Neuronal stem cell (in vitro differentiated cells): ENCODE results near the gene TGFBR1.

Experiments used
- DNase-seq: peaks from one replicate; pipeline ENCODE4 v3.0.0-alpha.2; 2013; ENCODE audit warnings: low spot score
- H2AFZ ChIP-seq: one replicate; pipeline ENCODE4 v1.6.1; 2013; ENCODE audit warnings: mild to moderate bottlenecking, low read length, inconsistent platforms
- H2AK5ac ChIP-seq: 2 replicates; pipeline ENCODE4 v1.6.1; 2013; ENCODE audit warnings: low read depth, mild to moderate bottlenecking, inconsistent platforms, low read length, moderate library complexity, mixed read lengths
- H2BK120ac ChIP-seq: 2 replicates; pipeline ENCODE4 v1.6.1; 2013; ENCODE audit warnings: low read depth, mild to moderate bottlenecking, inconsistent platforms, low read length, moderate library complexity, mixed read lengths
- H2BK12ac ChIP-seq: one replicate; pipeline ENCODE4 v1.6.1; 2013; ENCODE audit warnings: low read length, inconsistent platforms
- H2BK15ac ChIP-seq: 2 replicates; pipeline ENCODE4 v1.6.1; 2013; ENCODE audit warnings: mild to moderate bottlenecking, low read length, inconsistent platforms, mixed read lengths
- H2BK5ac ChIP-seq: one replicate; pipeline ENCODE4 v1.6.1; 2013; ENCODE audit warnings: inconsistent platforms, mild to moderate bottlenecking, low read length, moderate library complexity
- H3K14ac ChIP-seq: one replicate; pipeline ENCODE4 v1.6.1; 2013; ENCODE audit warnings: low read length, inconsistent platforms
- H3K18ac ChIP-seq: 2 replicates; pipeline ENCODE4 v1.6.1; 2013; ENCODE audit warnings: low read length, inconsistent platforms
- H3K23ac ChIP-seq: 2 replicates; pipeline ENCODE4 v1.6.1; 2013; ENCODE audit warnings: low read depth, mild to moderate bottlenecking, mixed read lengths, low read length, inconsistent platforms; ENCODE audit not compliant: poor library complexity
- H3K27ac ChIP-seq: replicated peaks from 3 replicates; pipeline ENCODE4 v1.5.1; 2013; ENCODE audit warnings: low read length, inconsistent platforms
- H3K27me3 ChIP-seq, 3 experiments: 2 replicates each; pipeline ENCODE4 v1.6.1; 2013; ENCODE audit warnings: low read length in 3 of 3, mild to moderate bottlenecking in 2 of 3, inconsistent platforms in 1 of 3, low read depth in 1 of 3, mixed read lengths in 1 of 3, moderate library complexity in 1 of 3; ENCODE audit not compliant: control insufficient read depth in 3 of 3, insufficient read depth in 3 of 3
- H3K36me3 ChIP-seq, 2 donors: replicated peaks in 1 of 2; 2 replicates each; pipeline ENCODE4 v1.6.1; 2013; ENCODE audit warnings: low read length in 2 of 2; ENCODE audit not compliant: control insufficient read depth in 2 of 2, insufficient read depth in 2 of 2
- H3K4ac ChIP-seq: 2 replicates; pipeline ENCODE4 v1.6.1; 2013; ENCODE audit warnings: inconsistent platforms, mild to moderate bottlenecking, low read length, moderate library complexity
- H3K4me1 ChIP-seq, 2 donors: 1 replicate in 1 of 2; 2 replicates in 1 of 2; pipeline ENCODE4 v1.6.1; 2013; ENCODE audit warnings: low read length in 2 of 2, low read depth in 1 of 2; ENCODE audit not compliant: control insufficient read depth in 2 of 2, insufficient read depth in 1 of 2
- H3K4me2 ChIP-seq: one replicate; pipeline ENCODE4 v1.6.1; 2013; ENCODE audit warnings: mild to moderate bottlenecking, low read length, inconsistent platforms; ENCODE audit not compliant: insufficient read depth, poor library complexity, severe bottlenecking
- H3K4me3 ChIP-seq, 2 donors: 2 replicates each; pipeline ENCODE4 v1.5.1; 2013; ENCODE audit warnings: low read length in 2 of 2, mild to moderate bottlenecking in 2 of 2, inconsistent platforms in 1 of 2, moderate library complexity in 1 of 2
- H3K79me1 ChIP-seq: one replicate; pipeline ENCODE4 v1.6.1; 2013; ENCODE audit warnings: low read depth, mild to moderate bottlenecking, inconsistent platforms, low read length, moderate library complexity
- H3K9ac ChIP-seq: one replicate; pipeline ENCODE4 v1.6.1; 2013; ENCODE audit warnings: mild to moderate bottlenecking, low read depth, low read length, inconsistent platforms; ENCODE audit not compliant: poor library complexity
- H3K9me3 ChIP-seq, 2 donors: replicated peaks in 1 of 2; 2 replicates each; pipeline versions ENCODE3 to v1.6.1; 2013; ENCODE audit warnings: low read length in 2 of 2, mild to moderate bottlenecking in 2 of 2, inconsistent platforms in 1 of 2, low read depth in 1 of 2, mixed read lengths in 1 of 2, moderate library complexity in 1 of 2; ENCODE audit not compliant: control insufficient read depth in 2 of 2, insufficient read depth in 1 of 2
- H4K8ac ChIP-seq: one replicate; pipeline ENCODE4 v1.6.1; 2013; ENCODE audit warnings: low read depth, mild to moderate bottlenecking, inconsistent platforms, low read length, moderate library complexity
- H4K91ac ChIP-seq: one replicate; pipeline ENCODE4 v1.6.1; 2013; ENCODE audit warnings: low read length, low read depth, mild to moderate bottlenecking, inconsistent platforms; ENCODE audit not compliant: poor library complexity
- WGBS, 2 donors: extraction: QIAGEN DNeasy Blood & Tissue Kit; methylation state at CpG; one replicate each; pipeline ENCODE4 v1.1.7; 2013; ENCODE audit warnings: missing lambda C conversion rate in 2 of 2, mixed read lengths in 1 of 2; ENCODE audit not compliant: insufficient read length in 2 of 2, insufficient replicate concordance in 1 of 2; ENCODE audit errors: extremely low coverage in 2 of 2; 5-methylcytosine and 5-hydroxymethylcytosine counted together

Gene TGFBR1

DNA sequence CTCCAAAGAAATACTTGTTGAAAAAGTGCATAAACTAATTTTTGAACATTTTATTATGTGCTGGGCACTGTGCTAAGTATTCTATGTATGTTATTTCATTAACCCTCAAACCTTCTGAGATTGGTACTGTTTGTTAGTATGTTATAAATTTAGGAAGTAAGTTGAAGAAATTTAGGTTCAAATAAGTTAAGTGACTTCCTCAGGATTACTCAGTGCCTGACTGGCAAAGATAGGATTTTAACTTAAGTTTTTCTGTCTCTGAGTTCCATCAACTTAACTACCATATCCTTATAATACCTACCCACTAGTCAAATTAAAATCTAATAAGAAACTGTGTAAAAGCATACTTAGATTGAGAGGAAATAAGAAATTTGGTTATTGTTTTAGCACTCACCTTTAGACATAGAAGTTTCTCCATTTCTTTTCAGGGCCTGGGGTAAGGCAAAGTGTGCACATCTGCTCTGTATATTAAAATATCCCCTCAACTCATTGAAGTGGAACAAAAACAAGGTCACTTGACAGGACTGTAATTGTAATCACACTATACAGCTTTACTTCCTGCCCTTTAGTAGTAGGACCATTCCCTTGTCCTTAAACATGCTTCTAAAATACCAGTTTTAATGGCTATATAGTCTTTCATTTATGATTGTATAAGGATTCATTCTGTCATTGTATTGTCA lies 15.2 kb downstream of the TGFBR1 start:
- no peak overlapping the region for H2BK120ac ChIP-seq
- no peak overlapping the region for H2AFZ ChIP-seq
- no peak overlapping the region for H2BK12ac ChIP-seq
- H3K4ac ChIP-seq, result no peak overlapping the region
- no peak overlapping the region for H2BK15ac ChIP-seq
- H3K4me2 ChIP-seq, result no peak overlapping the region
- H2BK5ac ChIP-seq, result no peak overlapping the region
- no peak overlapping the region for H3K23ac ChIP-seq
- DNase-seq, result no peak
- H3K27ac ChIP-seq, result no peak overlapping the region
- no peak overlapping the region for H3K18ac ChIP-seq
- no peaks in the 10 kb centered on the region for H3K79me1 ChIP-seq
- no peak overlapping the region for H2AK5ac ChIP-seq
- H4K8ac ChIP-seq, result no peak overlapping the region
- no peak overlapping the region for H3K9ac ChIP-seq
- no peak overlapping the region for H3K4me3 ChIP-seq
- no peaks in the 10 kb centered on the region for H3K27me3 ChIP-seq
- peaks cover 0 to 2% of the 10 kb centered on the region in 2 donors for H3K9me3 ChIP-seq
- peaks cover 0 to 8% of the 10 kb centered on the region in 2 donors for H3K36me3 ChIP-seq
- no peak overlapping the region for H4K91ac ChIP-seq
- no peak overlapping the region for H3K14ac ChIP-seq
- H3K4me1 ChIP-seq, result peaks cover 2% of the 10 kb centered on the region in 2 donors

DNA sequence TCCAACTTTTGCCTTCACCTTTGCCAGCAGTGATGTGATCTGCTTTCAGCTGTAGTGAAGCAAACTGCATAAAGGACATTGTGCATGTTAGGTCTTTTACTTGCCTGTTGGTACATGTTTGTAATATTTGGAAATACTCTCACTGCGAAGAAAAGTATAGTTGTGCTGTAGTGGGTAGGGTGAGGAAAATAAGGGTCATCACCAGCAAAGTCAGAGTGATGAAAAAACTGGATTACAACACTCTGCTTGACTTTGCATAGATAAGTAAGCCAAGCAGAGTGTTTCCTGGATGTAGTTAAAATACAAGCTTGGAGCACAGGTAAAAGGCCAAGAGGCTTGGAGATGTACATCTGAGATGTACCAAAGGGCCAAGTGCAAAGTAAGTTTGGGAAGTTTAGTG lies 16.7 kb downstream of the TGFBR1 start:
- Histone ChIP-seq H3K27ac (no peak overlapping the region), H3K36me3 (peaks cover 0 to 8% of the 10 kb centered on the region in 2 donors), H2BK5ac (no peak overlapping the region), H3K4ac (no peak overlapping the region), H3K4me3 (no peak overlapping the region), H3K4me1 (no peaks in the 10 kb centered on the region), H4K91ac (no peak overlapping the region), H3K9me3 (peaks cover 0 to 4% of the 10 kb centered on the region in 2 donors), H3K14ac (no peak overlapping the region), H2AK5ac (no peak overlapping the region), H3K18ac (no peak overlapping the region), H3K9ac (no peak overlapping the region), H2BK120ac (no peak overlapping the region), H2BK15ac (no peak overlapping the region), H3K4me2 (no peak overlapping the region), H4K8ac (no peak overlapping the region), H2AFZ (no peak overlapping the region), H3K79me1 (no peaks in the 10 kb centered on the region), H3K23ac (no peak overlapping the region), H2BK12ac (no peak overlapping the region), H3K27me3 (no peaks in the 10 kb centered on the region)
- no CpG with 5 or more reads among the region's 1 CpG for WGBS, 2 donors
- no peak for DNase-seq

- Histone ChIP-seq H3K4me3 (no peak overlapping the region), H3K79me1 (peaks cover 2% of the 10 kb centered on the region), H2BK12ac (no peak overlapping the region), H2AFZ (no peak overlapping the region), H4K8ac (no peak overlapping the region), H2BK120ac (no peak overlapping the region), H3K4ac (no peak overlapping the region), H3K27ac (no peak overlapping the region), H2BK5ac (no peak overlapping the region), H3K9me3 (peaks cover 4 to 10% of the 10 kb centered on the region in 2 donors), H3K36me3 (peaks cover 3 to 4% of the 10 kb centered on the region in 2 donors), H3K4me2 (no peak overlapping the region), H3K4me1 (no peaks in the 10 kb centered on the region), H3K9ac (no peak overlapping the region), H4K91ac (no peak overlapping the region), H3K18ac (no peak overlapping the region), H3K27me3 (no peaks in the 10 kb centered on the region), H2AK5ac (no peak overlapping the region), H2BK15ac (no peak overlapping the region), H3K23ac (no peak overlapping the region), H3K14ac (no peak overlapping the region)
- no peak for DNase-seq
- no CpG with 5 or more reads among the region's 3 CpGs for WGBS, 2 donors
Measured at GRCh38 chr9:99124534-99125255, 19.8 kb downstream of the TGFBR1 start.

DNA sequence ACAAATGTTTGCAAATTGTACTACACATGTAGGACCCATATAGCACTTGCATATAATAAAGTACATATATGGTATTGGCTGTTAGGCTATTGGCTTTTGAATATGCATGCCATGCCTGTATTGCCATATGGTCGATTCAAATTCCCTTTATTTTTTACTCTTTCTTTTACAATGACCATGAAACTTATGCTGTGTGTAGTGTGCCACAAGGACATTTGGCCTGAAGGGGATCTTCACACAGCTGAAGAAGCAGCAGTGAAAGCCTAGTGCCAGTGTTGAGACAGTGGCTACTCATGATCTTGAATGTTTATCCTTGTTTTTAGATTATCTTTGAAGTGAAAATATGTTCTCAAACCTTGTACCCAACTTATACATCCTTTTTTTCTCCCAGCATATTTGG lies 20.5 kb downstream of the TGFBR1 start:
- H3K4me1 ChIP-seq, result no peaks in the 10 kb centered on the region
- no peak overlapping the region for H2BK15ac ChIP-seq
- H2AK5ac ChIP-seq, result no peak overlapping the region
- peaks cover 4 to 10% of the 10 kb centered on the region in 2 donors for H3K9me3 ChIP-seq
- no peak overlapping the region for H2BK12ac ChIP-seq
- no peak overlapping the region for H3K4ac ChIP-seq
- DNase-seq, result no peak
- H3K4me2 ChIP-seq, result no peak overlapping the region
- no peak overlapping the region for H2AFZ ChIP-seq
- no peak overlapping the region for H3K23ac ChIP-seq
- H2BK5ac ChIP-seq, result no peak overlapping the region
- H3K27ac ChIP-seq, result no peak overlapping the region
- WGBS, 2 donors, result no CpG with 5 or more reads among the region's 1 CpG
- H3K18ac ChIP-seq, result no peak overlapping the region
- no peaks in the 10 kb centered on the region for H3K27me3 ChIP-seq
- no peak overlapping the region for H3K14ac ChIP-seq
- no peak overlapping the region for H4K8ac ChIP-seq
- no peak overlapping the region for H4K91ac ChIP-seq
- peaks cover 2% of the 10 kb centered on the region for H3K79me1 ChIP-seq
- peaks cover 6 to 12% of the 10 kb centered on the region in 2 donors for H3K36me3 ChIP-seq
- no peak overlapping the region for H3K9ac ChIP-seq
- H2BK120ac ChIP-seq, result no peak overlapping the region
- H3K4me3 ChIP-seq, result no peak overlapping the region
